GM10248 (cell line): ENCODE data around the gene ZNF785.

Source experiments
- CTCF ChIA-PET: fragments of 300-600 bp; sonication (Branson Sonifier 250); formaldehyde crosslinking; extraction: SDS; loops from one replicate; lab custom pipeline; 2021; ENCODE audit warnings: antibody characterized with exemption; lab: Yijun Ruan, JAX
- POLR2A ChIA-PET: fragments of 350-650 bp; sonication (Branson Sonifier 250); formaldehyde crosslinking; extraction: SDS; loops from one replicate; lab custom pipeline; 2020; ENCODE audit warnings: antibody characterized with exemption; lab: Yijun Ruan, JAX
- DNase-seq: peaks from one replicate; pipeline ENCODE4 v3.0.0; 2012; ENCODE audit errors: extremely low spot score
- TF ChIP-seq, protein P1 (sequence below): IDR thresholded peaks from 2 replicates; pipeline ENCODE4 v1.5.1; 2012; ENCODE audit warnings: mild to moderate bottlenecking, low read depth; ENCODE audit errors: extremely low read depth, missing control alignments, control extremely low read depth

The ZNF785 gene

DNA sequence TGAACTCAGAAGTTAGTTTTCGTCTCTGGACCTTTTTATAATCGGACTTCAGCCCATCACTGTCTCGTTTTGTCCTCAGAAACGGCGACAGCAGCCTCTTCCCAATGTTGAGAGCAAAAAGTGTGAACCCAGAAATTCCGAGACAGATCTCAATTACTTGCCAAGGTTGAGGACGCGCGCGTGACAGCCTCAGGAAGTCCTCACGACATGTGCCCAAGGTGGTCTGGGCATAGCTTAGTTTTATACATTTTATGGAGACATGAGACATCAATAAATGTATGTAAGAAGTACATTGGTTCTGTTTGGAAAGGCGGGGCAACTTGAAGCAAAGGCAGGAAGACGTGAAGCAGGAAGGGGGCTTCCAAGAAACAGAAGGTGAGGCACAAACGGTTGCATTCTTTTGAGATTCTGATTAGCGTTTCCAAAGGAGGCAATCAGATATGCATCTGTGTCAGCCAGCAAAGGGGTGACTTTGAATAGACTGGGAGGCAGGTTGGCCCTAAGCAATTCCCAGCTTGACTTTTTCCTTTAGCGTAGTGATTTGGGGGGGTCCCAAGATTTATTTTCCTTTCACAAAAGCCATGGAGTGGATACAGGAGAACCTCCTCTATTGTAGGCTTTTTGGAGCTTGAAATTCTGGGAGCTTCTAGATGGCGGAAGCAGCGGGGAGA lies 50.3 kb downstream of the ZNF785 start:
- TF ChIP-seq, protein P1, sequence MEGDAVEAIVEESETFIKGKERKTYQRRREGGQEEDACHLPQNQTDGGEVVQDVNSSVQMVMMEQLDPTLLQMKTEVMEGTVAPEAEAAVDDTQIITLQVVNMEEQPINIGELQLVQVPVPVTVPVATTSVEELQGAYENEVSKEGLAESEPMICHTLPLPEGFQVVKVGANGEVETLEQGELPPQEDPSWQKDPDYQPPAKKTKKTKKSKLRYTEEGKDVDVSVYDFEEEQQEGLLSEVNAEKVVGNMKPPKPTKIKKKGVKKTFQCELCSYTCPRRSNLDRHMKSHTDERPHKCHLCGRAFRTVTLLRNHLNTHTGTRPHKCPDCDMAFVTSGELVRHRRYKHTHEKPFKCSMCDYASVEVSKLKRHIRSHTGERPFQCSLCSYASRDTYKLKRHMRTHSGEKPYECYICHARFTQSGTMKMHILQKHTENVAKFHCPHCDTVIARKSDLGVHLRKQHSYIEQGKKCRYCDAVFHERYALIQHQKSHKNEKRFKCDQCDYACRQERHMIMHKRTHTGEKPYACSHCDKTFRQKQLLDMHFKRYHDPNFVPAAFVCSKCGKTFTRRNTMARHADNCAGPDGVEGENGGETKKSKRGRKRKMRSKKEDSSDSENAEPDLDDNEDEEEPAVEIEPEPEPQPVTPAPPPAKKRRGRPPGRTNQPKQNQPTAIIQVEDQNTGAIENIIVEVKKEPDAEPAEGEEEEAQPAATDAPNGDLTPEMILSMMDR, result no peak
- CTCF ChIA-PET, result interaction anchor here (0.6 to 4.3 kb wide), 48 partner anchors 8 to 165 kb away, joined by 3 to 47 read pairs (median 5); partner anchors contain the start of genes DCTPP1, TBC1D10B, ZNF48 and ZNF764
- POLR2A ChIA-PET, result interaction anchor here (0.6 to 1.6 kb wide), 9 partner anchors 8 to 445 kb away, joined by 3 to 7 read pairs (median 4); partner anchors contain the start of genes DCTPP1 and ZNF764
- DNase-seq, result no peak

DNA sequence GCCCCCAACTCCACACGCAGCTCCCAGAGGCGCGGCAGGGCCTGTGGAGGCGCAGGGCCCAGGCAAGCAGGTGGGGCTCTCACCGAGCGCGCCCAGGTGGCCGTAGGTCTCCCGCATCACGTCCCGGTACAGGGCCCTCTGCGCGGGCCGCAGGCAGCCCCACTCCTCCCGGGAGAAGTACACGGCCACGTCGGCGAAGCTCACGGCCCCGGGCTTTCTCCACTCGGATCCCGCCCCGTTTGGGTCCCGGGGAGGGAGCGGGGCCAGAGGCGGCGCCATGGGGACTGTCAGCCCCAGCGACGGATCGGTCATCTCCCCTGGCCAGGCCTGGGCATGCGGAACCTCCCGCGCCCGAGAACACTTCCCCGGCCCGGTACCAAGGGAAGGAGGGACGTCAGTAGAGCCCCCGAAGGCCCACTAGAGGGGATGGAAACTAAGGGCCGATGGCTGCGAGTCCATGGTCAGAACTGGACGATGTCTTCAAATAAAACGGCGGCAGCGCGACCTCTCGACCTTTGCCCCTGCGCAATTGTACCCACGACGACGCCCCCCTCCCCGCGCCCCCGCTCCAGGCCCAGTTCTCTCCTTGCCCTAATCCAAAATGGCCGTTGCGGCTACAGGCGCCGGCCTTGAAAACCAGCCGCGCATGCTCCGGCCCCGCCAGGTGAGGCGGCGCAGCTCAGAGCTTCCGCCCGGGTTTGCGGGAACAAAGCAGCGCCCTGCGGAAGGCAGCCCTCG lies 51.0 kb downstream of the ZNF785 start, which contains the start of gene ZNF747:
ZNF747 (minus strand) TSS at position 491 of the 738 bp plus-strand sequence; CDS start at position 312, 179 bp downstream.
- CTCF ChIA-PET, result interaction anchor here (1.0 to 4.3 kb wide), 29 partner anchors 10 to 159 kb away, joined by 3 to 47 read pairs (median 6); partner anchors contain the start of genes DCTPP1, ZNF48, ZNF764 and ZNF785
- POLR2A ChIA-PET, result interaction anchor here (1.3 to 1.4 kb wide), 2 partner anchors 7 to 24 kb away, joined by 3 to 5 read pairs; partner anchors contain the start of gene ZNF764

DNA sequence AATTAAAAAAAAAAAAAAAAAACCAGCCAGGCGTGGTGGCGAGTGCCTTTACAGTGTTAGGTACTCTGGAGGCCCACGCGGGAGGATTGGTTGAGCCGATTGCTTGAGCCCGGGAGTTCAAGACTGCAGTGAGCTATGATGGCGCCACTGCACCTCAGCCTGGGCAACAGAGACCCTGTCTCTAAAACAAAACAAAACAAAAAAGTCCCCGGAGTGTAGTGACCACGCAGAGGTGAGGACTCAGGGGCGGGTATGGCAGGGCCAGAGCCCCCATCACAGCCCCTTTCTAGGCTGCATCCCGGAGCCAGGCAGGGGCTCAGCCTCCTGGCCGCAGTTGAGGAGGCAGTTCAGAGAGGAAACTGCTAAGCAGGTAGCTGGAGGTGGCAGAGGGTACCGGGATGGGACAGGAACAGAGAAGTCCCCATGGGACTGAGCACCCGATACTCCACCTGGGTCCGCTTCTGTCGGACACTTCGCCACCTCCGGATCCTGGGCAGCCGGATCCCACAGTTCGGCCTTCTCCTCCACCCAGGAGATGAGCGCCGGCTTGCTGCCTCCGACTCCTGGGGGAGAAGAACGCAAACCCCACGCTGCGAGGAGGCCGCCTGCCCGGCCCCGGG lies 51.6 kb downstream of the ZNF785 start:
- no peak for DNase-seq
- ChIA-PET POLR2A (interaction anchor here (0.6 to 1.3 kb wide), 2 partner anchors 25 to 439 kb away, joined by 3 to 5 read pairs; partner anchors contain the start of gene ZNF764), CTCF (interaction anchor here (1.0 to 4.3 kb wide), 12 partner anchors 10 to 104 kb away, joined by 3 to 47 read pairs (median 12); partner anchors contain the start of genes DCTPP1 and ZNF764)
- TF ChIP-seq, protein P1, result no peak

More for the DNA sequence above, 51.0 kb downstream of the ZNF785 start, which contains the start of gene ZNF747:
- DNase-seq, result peak; percentile 92
- TF ChIP-seq, protein P1, result peak; percentile 11

DNA sequence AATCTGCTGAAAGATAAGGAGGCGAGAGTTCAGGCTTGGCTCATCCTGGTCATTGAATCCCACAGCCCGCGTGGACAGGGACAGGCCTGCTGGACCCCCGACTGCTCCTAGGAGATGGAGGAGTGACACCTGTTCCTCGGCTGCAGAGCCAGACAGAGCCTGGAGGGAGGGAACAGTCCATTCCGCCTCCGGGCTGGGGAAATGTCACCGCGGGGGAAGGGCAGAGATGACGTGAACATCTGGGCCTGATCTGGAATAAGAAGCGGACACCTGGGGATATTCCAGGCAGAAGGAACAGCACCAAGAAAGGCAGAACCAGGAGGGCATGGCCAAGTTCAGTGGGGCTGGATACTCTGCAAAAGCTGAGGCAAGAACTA lies 52.4 kb downstream of the ZNF785 start:
- TF ChIP-seq, protein P1, result no peak
- ChIA-PET POLR2A (interaction anchor here (0.6 kb wide), 1 partner anchor 439 kb away, joined by 5 read pairs; no protein-coding TSS in a partner anchor), CTCF (interaction anchor here (4.2 to 4.3 kb wide), 2 partner anchors 25 to 103 kb away, joined by 47 read pairs; partner anchors contain the start of genes DCTPP1 and ZNF764)
- DNase-seq, result no peak

DNA sequence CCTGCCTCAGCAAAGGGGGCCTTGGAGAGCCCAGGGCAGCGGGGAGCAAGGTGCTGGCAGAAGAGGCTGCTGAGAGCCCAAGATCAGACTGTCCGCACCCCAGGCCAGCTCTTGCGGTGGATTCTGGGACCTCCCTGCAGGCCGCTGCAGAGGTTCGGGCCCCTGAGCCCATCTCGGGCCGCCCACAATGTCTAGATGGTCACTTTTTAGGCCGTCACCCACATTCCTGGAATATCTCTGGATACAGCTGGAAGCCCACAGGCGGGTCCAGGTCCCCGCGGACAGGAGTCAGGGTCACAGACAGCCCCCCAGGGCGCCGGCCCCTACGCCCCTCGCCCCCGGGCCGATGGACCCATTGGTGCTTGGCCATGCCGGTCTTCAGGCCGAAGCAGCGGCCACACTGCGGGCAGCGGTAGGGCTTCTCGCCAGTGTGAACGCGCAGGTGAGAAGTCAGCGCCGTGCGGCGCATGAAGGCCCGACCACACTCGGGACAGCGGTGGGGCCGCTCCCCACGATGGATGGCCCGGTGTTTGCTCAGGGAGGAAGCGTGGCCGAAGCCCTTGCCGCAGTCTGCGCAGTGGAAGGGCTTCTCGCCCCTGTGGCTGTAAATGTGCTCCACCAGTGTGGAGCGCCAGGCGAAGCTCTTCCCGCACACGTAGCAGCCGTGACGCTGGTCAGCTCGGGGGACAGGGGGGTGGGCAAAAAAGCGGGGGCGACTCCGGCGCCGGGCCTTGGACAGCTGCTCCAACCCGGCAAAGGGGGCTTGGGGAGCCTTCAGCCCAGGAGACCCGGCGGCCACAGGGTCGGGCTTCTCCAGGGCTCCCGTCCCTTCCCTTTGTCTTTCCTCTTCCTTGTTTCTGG lies 53.0 kb downstream of the ZNF785 start:
- ChIA-PET POLR2A (no interaction called here), CTCF (no interaction called here)

More for the DNA sequence above, 53.0 kb downstream of the ZNF785 start:
- DNase-seq, result no peak
- TF ChIP-seq, protein P1, result no peak
